Neuronal stem cell (in vitro differentiated cells): ENCODE results near the gene TRPM8.

ENCODE experiments used
- DNase-seq: peaks from one replicate; pipeline ENCODE4 v3.0.0-alpha.2; 2013; ENCODE audit warnings: low spot score
- H2AFZ ChIP-seq: one replicate; pipeline ENCODE4 v1.6.1; 2013; ENCODE audit warnings: mild to moderate bottlenecking, low read length, inconsistent platforms
- H2AK5ac ChIP-seq: 2 replicates; pipeline ENCODE4 v1.6.1; 2013; ENCODE audit warnings: low read depth, mild to moderate bottlenecking, inconsistent platforms, low read length, moderate library complexity, mixed read lengths
- H2BK120ac ChIP-seq: 2 replicates; pipeline ENCODE4 v1.6.1; 2013; ENCODE audit warnings: low read depth, mild to moderate bottlenecking, inconsistent platforms, low read length, moderate library complexity, mixed read lengths
- H2BK12ac ChIP-seq: one replicate; pipeline ENCODE4 v1.6.1; 2013; ENCODE audit warnings: low read length, inconsistent platforms
- H2BK15ac ChIP-seq: 2 replicates; pipeline ENCODE4 v1.6.1; 2013; ENCODE audit warnings: mild to moderate bottlenecking, low read length, inconsistent platforms, mixed read lengths
- H2BK5ac ChIP-seq: one replicate; pipeline ENCODE4 v1.6.1; 2013; ENCODE audit warnings: inconsistent platforms, mild to moderate bottlenecking, low read length, moderate library complexity
- H3K14ac ChIP-seq: one replicate; pipeline ENCODE4 v1.6.1; 2013; ENCODE audit warnings: low read length, inconsistent platforms
- H3K18ac ChIP-seq: 2 replicates; pipeline ENCODE4 v1.6.1; 2013; ENCODE audit warnings: low read length, inconsistent platforms
- H3K23ac ChIP-seq: 2 replicates; pipeline ENCODE4 v1.6.1; 2013; ENCODE audit warnings: low read depth, mild to moderate bottlenecking, mixed read lengths, low read length, inconsistent platforms; ENCODE audit not compliant: poor library complexity
- H3K27ac ChIP-seq: replicated peaks from 3 replicates; pipeline ENCODE4 v1.5.1; 2013; ENCODE audit warnings: low read length, inconsistent platforms
- H3K27me3 ChIP-seq, 3 experiments: 2 replicates each; pipeline ENCODE4 v1.6.1; 2013; ENCODE audit warnings: low read length in 3 of 3, mild to moderate bottlenecking in 2 of 3, inconsistent platforms in 1 of 3, low read depth in 1 of 3, mixed read lengths in 1 of 3, moderate library complexity in 1 of 3; ENCODE audit not compliant: control insufficient read depth in 3 of 3, insufficient read depth in 3 of 3
- H3K36me3 ChIP-seq, 2 donors: replicated peaks in 1 of 2; 2 replicates each; pipeline ENCODE4 v1.6.1; 2013; ENCODE audit warnings: low read length in 2 of 2; ENCODE audit not compliant: control insufficient read depth in 2 of 2, insufficient read depth in 2 of 2
- H3K4ac ChIP-seq: 2 replicates; pipeline ENCODE4 v1.6.1; 2013; ENCODE audit warnings: inconsistent platforms, mild to moderate bottlenecking, low read length, moderate library complexity
- H3K4me1 ChIP-seq, 2 donors: 1 replicate in 1 of 2; 2 replicates in 1 of 2; pipeline ENCODE4 v1.6.1; 2013; ENCODE audit warnings: low read length in 2 of 2, low read depth in 1 of 2; ENCODE audit not compliant: control insufficient read depth in 2 of 2, insufficient read depth in 1 of 2
- H3K4me2 ChIP-seq: one replicate; pipeline ENCODE4 v1.6.1; 2013; ENCODE audit warnings: mild to moderate bottlenecking, low read length, inconsistent platforms; ENCODE audit not compliant: insufficient read depth, poor library complexity, severe bottlenecking
- H3K4me3 ChIP-seq, 2 donors: 2 replicates each; pipeline ENCODE4 v1.5.1; 2013; ENCODE audit warnings: low read length in 2 of 2, mild to moderate bottlenecking in 2 of 2, inconsistent platforms in 1 of 2, moderate library complexity in 1 of 2
- H3K79me1 ChIP-seq: one replicate; pipeline ENCODE4 v1.6.1; 2013; ENCODE audit warnings: low read depth, mild to moderate bottlenecking, inconsistent platforms, low read length, moderate library complexity
- H3K9ac ChIP-seq: one replicate; pipeline ENCODE4 v1.6.1; 2013; ENCODE audit warnings: mild to moderate bottlenecking, low read depth, low read length, inconsistent platforms; ENCODE audit not compliant: poor library complexity
- H3K9me3 ChIP-seq, 2 donors: replicated peaks in 1 of 2; 2 replicates each; pipeline versions ENCODE3 to v1.6.1; 2013; ENCODE audit warnings: low read length in 2 of 2, mild to moderate bottlenecking in 2 of 2, inconsistent platforms in 1 of 2, low read depth in 1 of 2, mixed read lengths in 1 of 2, moderate library complexity in 1 of 2; ENCODE audit not compliant: control insufficient read depth in 2 of 2, insufficient read depth in 1 of 2
- H4K8ac ChIP-seq: one replicate; pipeline ENCODE4 v1.6.1; 2013; ENCODE audit warnings: low read depth, mild to moderate bottlenecking, inconsistent platforms, low read length, moderate library complexity
- H4K91ac ChIP-seq: one replicate; pipeline ENCODE4 v1.6.1; 2013; ENCODE audit warnings: low read length, low read depth, mild to moderate bottlenecking, inconsistent platforms; ENCODE audit not compliant: poor library complexity
- WGBS, 2 donors: extraction: QIAGEN DNeasy Blood & Tissue Kit; methylation state at CpG; one replicate each; pipeline ENCODE4 v1.1.7; 2013; ENCODE audit warnings: missing lambda C conversion rate in 2 of 2, mixed read lengths in 1 of 2; ENCODE audit not compliant: insufficient read length in 2 of 2, insufficient replicate concordance in 1 of 2; ENCODE audit errors: extremely low coverage in 2 of 2; 5-methylcytosine and 5-hydroxymethylcytosine counted together

Gene TRPM8

GRCh38 chr2:234026693-234027254 is 109.6 kb downstream of the TRPM8 start:
- Histone ChIP-seq H3K36me3 (no peaks in the 10 kb centered on the region), H2BK5ac (no peak overlapping the region), H2AK5ac (no peak overlapping the region), H3K9ac (no peak overlapping the region), H3K18ac (no peak overlapping the region), H3K4ac (no peak overlapping the region), H3K79me1 (no peaks in the 10 kb centered on the region), H2BK15ac (no peak overlapping the region), H4K91ac (no peak overlapping the region), H3K14ac (no peak overlapping the region), H4K8ac (no peak overlapping the region), H2BK12ac (no peak overlapping the region), H3K4me1 (peaks cover 2 to 3% of the 10 kb centered on the region in 2 donors), H3K4me3 (no peak overlapping the region), H3K27ac (no peak overlapping the region), H3K4me2 (no peak overlapping the region), H3K9me3 (peaks cover 0 to 2% of the 10 kb centered on the region in 2 donors), H2AFZ (no peak overlapping the region), H3K23ac (no peak overlapping the region), H2BK120ac (no peak overlapping the region), H3K27me3 (no peaks in the 10 kb centered on the region)
- DNase-seq: no peak
- no CpG with 5 or more reads among the region's 10 CpGs for WGBS, 2 donors

GRCh38 chr2:234027641-234028040 is 110.5 kb downstream of the TRPM8 start:
- Histone ChIP-seq H3K14ac (no peak overlapping the region), H3K36me3 (no peaks in the 10 kb centered on the region), H3K18ac (no peak overlapping the region), H2AFZ (no peak overlapping the region), H3K79me1 (no peaks in the 10 kb centered on the region), H3K9ac (no peak overlapping the region), H4K8ac (no peak overlapping the region), H3K4ac (no peak overlapping the region), H2AK5ac (no peak overlapping the region), H3K4me2 (no peak overlapping the region), H2BK120ac (no peak overlapping the region), H4K91ac (no peak overlapping the region), H3K23ac (no peak overlapping the region), H3K4me1 (peaks cover 2 to 3% of the 10 kb centered on the region in 2 donors), H3K27ac (no peak overlapping the region), H2BK12ac (no peak overlapping the region), H2BK5ac (no peak overlapping the region), H3K27me3 (no peaks in the 10 kb centered on the region), H3K4me3 (no peak overlapping the region), H3K9me3 (no peaks in the 10 kb centered on the region), H2BK15ac (no peak overlapping the region)
- DNase-seq: no peak
- WGBS, 2 donors: no CpG with 5 or more reads among the region's 1 CpG

GRCh38 chr2:234029150-234029733 is 112.1 kb downstream of the TRPM8 start:
- Histone ChIP-seq H3K79me1 (no peaks in the 10 kb centered on the region), H3K14ac (no peak overlapping the region), H3K36me3 (no peaks in the 10 kb centered on the region), H3K27ac (no peak overlapping the region), H4K91ac (no peak overlapping the region), H3K4me2 (no peak overlapping the region), H2BK120ac (no peak overlapping the region), H3K9ac (no peak overlapping the region), H3K4ac (no peak overlapping the region), H4K8ac (no peak overlapping the region), H3K18ac (no peak overlapping the region), H2BK12ac (no peak overlapping the region), H2BK5ac (no peak overlapping the region), H2BK15ac (no peak overlapping the region), H3K9me3 (peaks cover 0 to 3% of the 10 kb centered on the region in 2 donors), H3K4me3 (no peak overlapping the region), H3K4me1 (peaks cover 2 to 3% of the 10 kb centered on the region in 2 donors), H3K23ac (no peak overlapping the region), H2AK5ac (no peak overlapping the region), H3K27me3 (no peaks in the 10 kb centered on the region), H2AFZ (no peak overlapping the region)
- WGBS, 2 donors: no CpG with 5 or more reads among the region's 4 CpGs
- DNase-seq: no peak

- Histone ChIP-seq H3K18ac (no peak overlapping the region), H3K14ac (no peak overlapping the region), H3K27me3 (no peaks in the 10 kb centered on the region), H3K9me3 (peaks cover 0 to 6% of the 10 kb centered on the region in 2 donors), H2BK15ac (no peak overlapping the region), H3K4me1 (no peaks in the 10 kb centered on the region), H2BK12ac (no peak overlapping the region), H3K36me3 (no peaks in the 10 kb centered on the region), H3K9ac (no peak overlapping the region), H4K91ac (no peak overlapping the region), H3K4me3 (no peak overlapping the region), H2AFZ (no peak overlapping the region), H2AK5ac (no peak overlapping the region), H2BK120ac (no peak overlapping the region), H3K4ac (no peak overlapping the region), H4K8ac (no peak overlapping the region), H3K79me1 (no peaks in the 10 kb centered on the region), H3K27ac (no peak overlapping the region), H3K23ac (no peak overlapping the region), H3K4me2 (no peak overlapping the region), H2BK5ac (no peak overlapping the region)
- WGBS, 2 donors: no CpG with 5 or more reads among the region's 2 CpGs
- DNase-seq: no peak
Measured at GRCh38 chr2:234031207-234031606, 114.0 kb downstream of the TRPM8 start.
